Renal pelvis (tissue), 12 donors: ENCODE data around the gene CBX7. TPM values are rescaled to one million over a fixed set of nuclear protein-coding genes. Genes with fewer than 3 reads are reported as not detected.

Experiments used
- DNase-seq: peaks from one replicate; pipeline ENCODE4 v3.0.0-alpha.2; 2013
- long read RNA-seq, 16 experiments: transcript quantifications; one replicate each; lab custom pipeline, GENCODE V29; 2026
- polyA plus RNA-seq, 3 donors: library from polyadenylated mRNA; unstranded; fragments of 120-200 nt; gene quantifications; one replicate each; pipeline ENCODE4 v1.2.1, GENCODE V29; 2013; ENCODE audit not compliant: insufficient read length in 3 of 3

CBX7 gene
- polyA plus RNA-seq, result 10 to 100 TPM in 2 of 3 donors, 1 to 10 TPM in 1; 8.0 to 12.8 (median 12.4) TPM
- long read RNA-seq, donor 1, result 0 reads
- long read RNA-seq, donor 2, full-length matches to known transcripts, result 3 of 3 reads
- long read RNA-seq, donor 2, partial matches to known transcripts, result 0 of 3 reads
- long read RNA-seq, donor 2, other reads (novel, unspliced or antisense), result 0 of 3 reads
- long read RNA-seq, donor 3, full-length matches to known transcripts, result 3 of 3 reads
- long read RNA-seq, donor 3, partial matches to known transcripts, result 0 of 3 reads
- long read RNA-seq, donor 3, other reads (novel, unspliced or antisense), result 0 of 3 reads
- long read RNA-seq, donor 4, full-length matches to known transcripts, result 3 of 3 reads
- long read RNA-seq, donor 4, partial matches to known transcripts, result 0 of 3 reads
- long read RNA-seq, donor 4, other reads (novel, unspliced or antisense), result 0 of 3 reads
- long read RNA-seq, donor 5, result 0 reads
- long read RNA-seq, donor 6, full-length matches to known transcripts, result 1 of 1 reads
- long read RNA-seq, donor 6, partial matches to known transcripts, result 0 of 1 reads
- long read RNA-seq, donor 6, other reads (novel, unspliced or antisense), result 0 of 1 reads
- long read RNA-seq, donor 7, full-length matches to known transcripts, result 2 of 2 reads
- long read RNA-seq, donor 7, partial matches to known transcripts, result 0 of 2 reads
- long read RNA-seq, donor 7, other reads (novel, unspliced or antisense), result 0 of 2 reads
- long read RNA-seq, donor 8, result 0 reads
- long read RNA-seq, donor 9, result 0 reads
- long read RNA-seq, donor 10, partial matches to known transcripts, result 0 of 1 reads
- long read RNA-seq, donor 10, other reads (novel, unspliced or antisense), result 0 of 1 reads
- long read RNA-seq, donor 11, result 0 reads
- long read RNA-seq, donor 12, result 0 reads
- long read RNA-seq, donor 13, full-length matches to known transcripts, result 1 of 1 reads
- long read RNA-seq, donor 13, partial matches to known transcripts, result 0 of 1 reads
- long read RNA-seq, donor 13, other reads (novel, unspliced or antisense), result 0 of 1 reads
- long read RNA-seq, donor 14, full-length matches to known transcripts, result 1 of 1 reads
- long read RNA-seq, donor 14, partial matches to known transcripts, result 0 of 1 reads
- long read RNA-seq, donor 14, other reads (novel, unspliced or antisense), result 0 of 1 reads
- long read RNA-seq, donor 15, full-length matches to known transcripts, result 1 of 1 reads
- long read RNA-seq, donor 15, partial matches to known transcripts, result 0 of 1 reads
- long read RNA-seq, donor 15, other reads (novel, unspliced or antisense), result 0 of 1 reads
- long read RNA-seq, donor 16, full-length matches to known transcripts, result 2 of 2 reads
- long read RNA-seq, donor 16, partial matches to known transcripts, result 0 of 2 reads
- long read RNA-seq, donor 16, other reads (novel, unspliced or antisense), result 0 of 2 reads

GRCh38 chr22:39152511-39153219, at the start of gene CBX7:
TSS of gene CBX7 (minus strand) at chr22:39152680. CDS start at chr22:39152444, 236 bp downstream.
- peak; percentile 79 for DNase-seq

GRCh38 chr22:39197578-39197977, 45.1 kb upstream of the CBX7 start:
- DNase-seq, result no peak

DNA sequence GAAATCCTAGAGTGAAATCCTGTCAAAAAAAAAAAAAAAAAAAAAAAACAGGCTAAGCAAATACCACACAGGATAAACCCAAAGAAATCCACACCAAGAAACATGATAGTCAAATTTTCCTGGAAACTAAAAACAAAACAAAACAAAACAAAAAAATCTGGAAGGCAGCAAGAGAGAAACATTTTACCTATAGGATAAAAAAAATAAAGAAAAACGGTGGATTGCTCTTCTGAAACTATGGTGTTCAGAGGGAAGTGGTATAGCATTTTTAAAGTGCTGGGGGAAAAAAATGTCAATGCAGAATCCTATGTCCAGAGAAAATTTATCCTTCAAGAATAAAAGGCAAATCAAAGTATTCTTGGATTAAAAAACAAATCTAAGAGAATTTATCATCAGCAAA, 41.6 kb upstream of the CBX7 start:
- no peak for DNase-seq

GRCh38 chr22:39188809-39189208, 36.3 kb upstream of the CBX7 start:
- DNase-seq, result no peak

GRCh38 chr22:39185601-39186012, 33.1 kb upstream of the CBX7 start:
- peak; percentile 57 for DNase-seq

GRCh38 chr22:39184586-39185577, 32.4 kb upstream of the CBX7 start:
- DNase-seq, result no peak

- no peak for DNase-seq
Observed at GRCh38 chr22:39183991-39184585, 31.6 kb upstream of the CBX7 start.

GRCh38 chr22:39182478-39183030, 30.1 kb upstream of the CBX7 start:
- DNase-seq, result no peak

GRCh38 chr22:39181778-39182177, 29.3 kb upstream of the CBX7 start:
- DNase-seq, result no peak

- DNase-seq, result no peak
Observed at GRCh38 chr22:39181356-39181755, 28.9 kb upstream of the CBX7 start.

DNA sequence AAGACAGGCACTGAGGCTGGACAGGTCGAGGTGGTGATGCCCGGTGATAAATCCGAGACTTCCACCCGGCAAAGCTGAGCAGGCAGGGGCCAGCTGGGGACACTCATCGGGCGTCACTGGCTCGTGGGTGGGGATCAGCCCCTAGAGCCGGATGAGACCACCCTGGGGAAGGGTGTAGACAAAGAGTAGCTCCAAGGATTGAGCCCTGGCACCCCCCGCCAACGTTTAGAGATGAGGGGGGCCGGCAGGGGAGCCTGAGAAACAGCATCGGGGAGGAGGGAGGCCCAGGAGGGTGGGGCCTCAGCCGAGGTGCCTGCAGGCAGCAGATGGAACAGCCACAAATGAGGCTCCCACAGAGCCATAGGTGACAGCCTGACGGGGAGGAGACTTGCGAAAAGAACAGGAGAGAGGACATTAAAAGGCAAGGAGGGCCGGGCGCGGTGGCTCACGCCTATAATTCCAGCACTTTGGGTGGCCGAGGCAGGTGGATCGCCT, 27.4 kb upstream of the CBX7 start:
- DNase-seq, result peak; percentile 34

- DNase-seq, result no peak
Observed at GRCh38 chr22:39179401-39179827, 26.9 kb upstream of the CBX7 start.

GRCh38 chr22:39178206-39179111, 26.0 kb upstream of the CBX7 start:
- DNase-seq, result no peak

- no peak for DNase-seq
Observed at GRCh38 chr22:39177791-39178190, 25.3 kb upstream of the CBX7 start.

DNA sequence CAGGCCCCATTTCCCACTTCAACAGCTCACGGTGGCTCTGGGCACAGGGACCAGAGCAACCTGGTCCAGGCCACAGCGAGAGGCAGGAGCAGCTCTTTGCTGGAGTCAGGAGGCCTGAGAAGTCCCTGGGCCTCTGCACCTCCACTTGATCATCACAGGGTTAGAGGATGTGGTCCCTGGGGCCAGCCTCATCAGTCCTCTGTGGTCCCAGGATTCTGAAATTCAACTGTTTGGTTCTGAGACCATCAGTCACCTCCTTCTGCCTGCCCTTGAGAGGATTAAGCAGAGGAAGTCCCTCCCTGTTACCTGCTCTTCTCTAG, 24.9 kb upstream of the CBX7 start:
- DNase-seq, result no peak

DNA sequence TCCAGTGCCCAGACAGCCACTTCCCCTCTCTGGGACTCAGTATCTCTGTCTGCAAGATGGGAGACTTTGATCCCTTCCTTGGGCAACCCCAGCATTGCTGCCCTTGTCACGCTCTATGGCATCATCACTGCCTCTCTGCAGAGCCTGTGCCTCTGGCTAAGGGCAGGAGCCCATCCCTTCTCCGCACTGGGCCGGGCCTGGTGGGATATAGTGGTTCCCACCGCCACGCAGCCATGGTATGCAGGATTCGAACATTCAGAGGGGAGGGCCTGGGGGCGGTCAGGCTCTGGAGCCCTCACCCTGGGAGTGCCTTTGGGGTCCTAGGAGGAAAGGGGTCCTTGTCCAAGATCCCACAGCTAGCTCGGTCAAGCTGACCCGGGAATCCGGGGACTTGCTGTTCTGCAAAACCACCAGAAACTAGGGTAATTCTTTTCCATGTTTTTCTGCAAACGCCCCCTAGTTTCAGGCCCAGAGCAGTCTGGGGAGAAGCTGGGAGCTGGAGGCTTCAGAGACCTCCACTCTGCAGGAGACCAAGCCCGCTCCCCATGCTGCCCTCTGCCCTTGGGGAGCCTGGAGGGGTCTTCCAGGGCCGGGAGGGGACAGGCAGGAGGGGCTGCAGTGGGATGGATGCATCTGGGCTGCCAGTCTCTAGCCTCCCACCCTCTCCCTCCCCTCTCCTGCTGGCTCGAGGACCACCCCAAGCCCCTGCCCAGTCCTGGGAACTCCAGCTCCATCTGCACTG, 24.4 kb upstream of the CBX7 start:
- no peak for DNase-seq

DNA sequence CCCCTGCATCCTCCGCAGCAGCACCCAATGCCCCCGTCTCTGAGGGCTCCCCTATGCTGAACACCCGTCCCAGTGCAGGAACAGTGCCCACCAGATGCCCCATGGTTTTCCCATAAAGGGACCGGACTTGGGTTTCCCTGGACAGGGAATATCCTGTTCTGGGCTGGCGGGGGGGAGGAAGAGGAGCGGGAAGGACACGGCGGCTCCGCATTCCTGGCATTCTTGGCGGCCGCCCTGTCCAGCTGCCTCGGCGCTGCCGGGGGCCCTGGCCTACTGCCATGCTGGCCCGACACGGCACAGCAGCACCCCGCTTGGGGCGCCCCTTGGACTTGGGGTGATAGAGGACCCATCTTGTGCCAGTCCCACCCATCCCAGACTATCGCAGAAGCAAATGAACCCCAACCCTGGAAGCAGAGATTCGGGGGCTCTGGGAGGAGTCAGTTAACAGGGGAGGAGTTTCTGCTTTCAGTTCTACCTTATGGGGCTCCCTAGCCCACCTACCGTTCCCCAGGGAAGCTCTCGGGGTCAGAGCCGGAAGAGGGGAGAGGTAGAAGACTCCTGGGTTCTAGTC, 23.7 kb upstream of the CBX7 start:
- peak; percentile 86 for DNase-seq
